HEK293 (cell line): ENCODE measurements around the gene SYNJ2.
A peak's percentile ranks its signal among the peaks of the same experiment; 100 is the strongest.

Experiments used
- CTCF ChIA-PET: fragments of 350-600 bp; formaldehyde crosslinking; extraction: SDS; loops from one replicate; lab custom pipeline; 2021; ENCODE audit warnings: antibody characterized with exemption; lab: Yijun Ruan, JAX
- POLR2A ChIA-PET: fragments of 300-600 bp; formaldehyde crosslinking; extraction: SDS; loops from one replicate; lab custom pipeline; 2020; ENCODE audit warnings: antibody characterized with exemption, inconsistent platforms; lab: Yijun Ruan, JAX
- H3K27ac ChIP-seq: fragments of 200-500 bp; sonication (Bioruptor generic); 2 replicates; pipeline ENCODE4 v1.5.1; 2014; ENCODE audit warnings: low read depth, low read length, control low read depth, inconsistent platforms; ENCODE audit errors: extremely low read depth
- H3K36me3 ChIP-seq, 2 experiments: fragments of 200-500 bp in 1 of 2; sonication (Bioruptor generic) in 1 of 2; 1 replicate in 1 of 2; 2 replicates in 1 of 2; pipeline ENCODE4 v1.5.1; 2014 to 2017; ENCODE audit warnings: inconsistent platforms in 2 of 2, low read length in 2 of 2; ENCODE audit not compliant: control insufficient read depth in 2 of 2, insufficient read depth in 1 of 2
- H3K4me1 ChIP-seq: fragments of 200-500 bp; sonication (Bioruptor generic); 2 replicates; pipeline ENCODE4 v1.5.1; 2014; ENCODE audit warnings: mild to moderate bottlenecking, low read length, inconsistent platforms; ENCODE audit not compliant: control insufficient read depth, insufficient read depth
- H3K4me3 ChIP-seq: 2 replicates; pipeline ENCODE4 v1.5.1; 2011; ENCODE audit warnings: low read depth, mild to moderate bottlenecking, control low read depth, low read length, moderate library complexity
- H3K9me3 ChIP-seq: fragments of 200-500 bp; sonication (Bioruptor generic); 2 replicates; pipeline ENCODE4 v1.5.1; 2014; ENCODE audit warnings: low read depth, low read length, inconsistent platforms; ENCODE audit not compliant: control insufficient read depth, insufficient read depth
- ATF2 ChIP-seq: fragments of 450-650 bp; formaldehyde crosslinking; IDR thresholded peaks from 2 replicates; pipeline ENCODE4 v1.5.1; 2016; ENCODE audit warnings: missing biosample characterization, missing genetic modification characterization, low read depth
- HIC1 ChIP-seq: fragments of 450-650 bp; formaldehyde crosslinking; IDR thresholded peaks from 2 replicates; pipeline ENCODE4 v1.5.1; 2016; ENCODE audit warnings: missing biosample characterization, missing genetic modification characterization
- OVOL3 ChIP-seq: fragments of 450-650 bp; formaldehyde crosslinking; IDR thresholded peaks from 2 replicates; pipeline ENCODE4 v1.5.1; 2016; ENCODE audit warnings: missing biosample characterization, missing genetic modification characterization
- PATZ1 ChIP-seq: fragments of 450-650 bp; formaldehyde crosslinking; IDR thresholded peaks from 2 replicates; pipeline ENCODE4 v1.5.1; 2016; ENCODE audit warnings: missing biosample characterization, missing genetic modification characterization
- PRDM1 ChIP-seq: fragments of 450-650 bp; formaldehyde crosslinking; IDR thresholded peaks from 2 replicates; pipeline ENCODE4; 2016; ENCODE audit warnings: missing biosample characterization, missing genetic modification characterization
- SCRT2 ChIP-seq: fragments of 450-650 bp; formaldehyde crosslinking; IDR thresholded peaks from 2 replicates; pipeline ENCODE4 v1.5.1; 2016; ENCODE audit warnings: missing biosample characterization, missing genetic modification characterization
- SETDB1 ChIP-seq: IDR thresholded peaks from one replicate; pipeline ENCODE4 v1.6.1; 2017; ENCODE audit warnings: mild to moderate bottlenecking, low read length, moderate library complexity, mixed read lengths; ENCODE audit not compliant: insufficient read length
- SP2 ChIP-seq: fragments of 450-650 bp; formaldehyde crosslinking; IDR thresholded peaks from 2 replicates; pipeline ENCODE4 v1.5.1; 2016; ENCODE audit warnings: missing biosample characterization, missing genetic modification characterization
- TRIM28 ChIP-seq: IDR thresholded peaks from 2 replicates; pipeline ENCODE4 v1.6.1; 2011; ENCODE audit warnings: low read length, control low read depth, borderline replicate concordance
- ZBTB20 ChIP-seq: fragments of 450-650 bp; formaldehyde crosslinking; IDR thresholded peaks from 2 replicates; pipeline ENCODE4 v1.5.1; 2016; ENCODE audit warnings: missing biosample characterization, missing genetic modification characterization
- ZBTB48 ChIP-seq: fragments of 450-650 bp; formaldehyde crosslinking; IDR thresholded peaks from 2 replicates; pipeline ENCODE4 v1.5.1; 2016; ENCODE audit warnings: missing biosample characterization, missing genetic modification characterization
- ZNF140 ChIP-seq: fragments of 450-650 bp; formaldehyde crosslinking; IDR thresholded peaks from 2 replicates; pipeline ENCODE4 v1.5.1; 2016; ENCODE audit warnings: missing biosample characterization, missing genetic modification characterization
- ZNF202 ChIP-seq: fragments of 450-650 bp; formaldehyde crosslinking; IDR thresholded peaks from 2 replicates; pipeline ENCODE4 v1.5.1; 2016; ENCODE audit warnings: missing biosample characterization, missing genetic modification characterization, borderline replicate concordance
- ZNF214 ChIP-seq: fragments of 450-650 bp; formaldehyde crosslinking; IDR thresholded peaks from 2 replicates; pipeline ENCODE4 v1.5.1; 2017; ENCODE audit warnings: missing biosample characterization, mild to moderate bottlenecking, missing genetic modification characterization, borderline replicate concordance
- ZNF24 ChIP-seq: fragments of 450-650 bp; formaldehyde crosslinking; IDR thresholded peaks from 2 replicates; pipeline ENCODE4 v1.5.1; 2016; ENCODE audit warnings: missing biosample characterization, missing genetic modification characterization
- ZNF335 ChIP-seq: fragments of 450-650 bp; formaldehyde crosslinking; conservative IDR thresholded peaks from 2 replicates; pipeline ENCODE4 v1.5.1; 2016; ENCODE audit warnings: missing biosample characterization, missing genetic modification characterization
- ZNF350 ChIP-seq: fragments of 450-650 bp; formaldehyde crosslinking; IDR thresholded peaks from 2 replicates; pipeline ENCODE4 v1.5.0; 2017; ENCODE audit warnings: missing biosample characterization, mild to moderate bottlenecking, missing genetic modification characterization
- ZNF354C ChIP-seq: fragments of 450-650 bp; formaldehyde crosslinking; IDR thresholded peaks from 2 replicates; pipeline ENCODE4 v1.5.1; 2016; ENCODE audit warnings: missing biosample characterization, missing genetic modification characterization, low read depth, borderline replicate concordance
- ZNF394 ChIP-seq: fragments of 450-650 bp; formaldehyde crosslinking; IDR thresholded peaks from 2 replicates; pipeline ENCODE4 v1.5.1; 2016; ENCODE audit warnings: missing biosample characterization, missing genetic modification characterization, mild to moderate bottlenecking, moderate library complexity, borderline replicate concordance
- ZNF426 ChIP-seq: fragments of 450-650 bp; formaldehyde crosslinking; IDR thresholded peaks from 2 replicates; pipeline ENCODE4 v1.5.1; 2017; ENCODE audit warnings: missing biosample characterization, missing genetic modification characterization, mild to moderate bottlenecking, inconsistent platforms, moderate library complexity
- ZNF473 ChIP-seq: fragments of 450-650 bp; formaldehyde crosslinking; IDR thresholded peaks from 2 replicates; pipeline ENCODE4 v1.5.1; 2017; ENCODE audit warnings: missing biosample characterization, missing genetic modification characterization
- ZNF580 ChIP-seq: fragments of 450-650 bp; formaldehyde crosslinking; IDR thresholded peaks from 2 replicates; pipeline ENCODE4 v1.5.1; 2016; ENCODE audit warnings: missing biosample characterization, missing genetic modification characterization
- ZNF596 ChIP-seq: fragments of 450-650 bp; IDR thresholded peaks from 2 replicates; pipeline ENCODE4 v1.5.0; 2018; ENCODE audit warnings: missing biosample characterization, mild to moderate bottlenecking, missing genetic modification characterization, moderate library complexity
- ZNF639 ChIP-seq: fragments of 450-650 bp; formaldehyde crosslinking; IDR thresholded peaks from 2 replicates; pipeline ENCODE4 v1.5.1; 2016; ENCODE audit warnings: missing biosample characterization, missing genetic modification characterization
- ZNF660 ChIP-seq: fragments of 450-650 bp; IDR thresholded peaks from 2 replicates; pipeline ENCODE4 v1.5.1; 2018; ENCODE audit warnings: missing biosample characterization, mild to moderate bottlenecking, missing genetic modification characterization
- ZNF692 ChIP-seq: fragments of 450-650 bp; formaldehyde crosslinking; IDR thresholded peaks from 2 replicates; pipeline ENCODE4 v1.5.1; 2016; ENCODE audit warnings: missing biosample characterization, missing genetic modification characterization

SYNJ2 gene

GRCh38 chr6:157982102-157982562, 469 bp downstream of the SYNJ2 start (continued):
- TF ChIP-seq SP2 (tag by site-specific recombination) (no peak), ZNF202 (tag by site-specific recombination) (no peak), PATZ1 (peak; percentile 52), ZNF140 (tag by site-specific recombination) (no peak), ZNF473 (tag by site-specific recombination) (no peak), ZNF426 (tag by site-specific recombination) (no peak), ZNF596 (tag by site-specific recombination) (no peak), HIC1 (tag by site-specific recombination) (no peak), ZNF692 (0 out of 2 replicates have a peak, but pooled peaks have one; percentile 18), ZBTB48 (tag by site-specific recombination) (no peak; the same call in 1 of the 2 replicates), ZNF24 (tag by site-specific recombination) (no peak), ZNF214 (tag by site-specific recombination) (no peak), ZNF354C (tag by site-specific recombination) (no peak)

GRCh38 chr6:157982563-157983405, 1.1 kb downstream of the SYNJ2 start:
- ChIA-PET CTCF (interaction anchor here (0.6 to 3.3 kb wide), 11 partner anchors 11 to 790 kb away, joined by 3 to 22 read pairs (median 4); no protein-coding TSS in a partner anchor), POLR2A (interaction anchor here (0.7 to 2.1 kb wide), 7 partner anchors 21 to 185 kb away, joined by 3 to 8 read pairs (median 4); no protein-coding TSS in a partner anchor)
- no peaks in the 10 kb centered on the region for H3K36me3 ChIP-seq
- peaks cover 12% of the 10 kb centered on the region for H3K4me1 ChIP-seq
- no peaks in the 10 kb centered on the region for H3K9me3 ChIP-seq
- H3K27ac ChIP-seq = peak overlapping the region; percentile 81; the same call in 1 of the 2 replicates
- peak overlapping the region; percentile 71 for H3K4me3 ChIP-seq
- TF ChIP-seq ZNF660 (tag by site-specific recombination) (peak; percentile 88), SETDB1 (peak; percentile 32), TRIM28 (peak; percentile 45; the same call in 1 of the 2 replicates), ZNF580 (tag by site-specific recombination) (peak; percentile 70; the same call in 1 of the 2 replicates), OVOL3 (tag by site-specific recombination) (no peak), ATF2 (tag by site-specific recombination) (no peak), ZNF350 (tag by site-specific recombination) (0 out of 2 replicates have a peak, but pooled peaks have one; percentile 18), SCRT2 (tag by site-specific recombination) (peak; percentile 51), ZNF335 (tag by site-specific recombination) (0 out of 2 replicates have a peak, but pooled peaks have one; percentile 2), ZBTB20 (tag by site-specific recombination) (no peak), PRDM1 (tag by site-specific recombination) (no peak), ZNF394 (tag by site-specific recombination) (peak; percentile 22; the same call in 1 of the 2 replicates), ZNF639 (tag by site-specific recombination) (peak; percentile 41; the same call in 1 of the 2 replicates)
